Bone marrow (tissue), 2 donors: Measurements from ENCODE around the gene ZNF862.

Experiments
- DNase-seq, 2 donors: peaks; one replicate each; lab custom pipeline; 2025; lab: John Stamatoyannopoulos, UW

Gene ZNF862

GRCh38 chr7:149845257-149845980 is 7.2 kb downstream of the ZNF862 start:
- no peak for DNase-seq

- no peak for DNase-seq
Observed at GRCh38 chr7:149846021-149846420, 7.8 kb downstream of the ZNF862 start.

- no peak for DNase-seq
Observed at GRCh38 chr7:149846436-149847046, 8.4 kb downstream of the ZNF862 start.

- DNase-seq: no peak
Observed at GRCh38 chr7:149849174-149849573, 11.0 kb downstream of the ZNF862 start.

DNA sequence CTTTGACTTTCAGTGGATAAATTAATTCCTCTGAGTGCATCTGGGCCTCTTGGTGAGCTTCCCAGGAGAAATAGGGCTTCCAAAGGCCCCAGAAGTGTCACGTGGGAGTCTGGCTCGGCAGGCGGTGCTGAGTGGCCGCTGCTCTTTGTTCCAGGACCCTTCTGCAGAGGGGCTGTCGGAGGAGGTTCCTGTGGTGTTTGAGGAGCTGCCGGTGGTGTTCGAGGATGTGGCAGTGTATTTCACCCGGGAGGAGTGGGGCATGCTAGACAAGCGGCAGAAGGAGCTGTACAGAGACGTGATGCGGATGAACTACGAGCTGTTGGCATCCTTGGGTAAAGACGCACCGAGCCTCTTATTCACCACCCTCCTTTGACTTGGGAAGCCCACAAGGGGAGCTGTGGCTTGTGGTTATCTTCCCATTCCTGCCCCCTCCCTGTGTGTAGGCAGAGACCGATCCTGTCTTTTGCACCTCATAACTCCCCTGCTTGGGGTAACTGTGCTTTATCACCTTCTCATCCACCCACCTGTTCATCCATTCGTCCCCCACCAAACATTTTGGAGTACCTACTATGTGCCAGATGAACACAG is 11.9 kb downstream of the ZNF862 start:
- DNase-seq: no peak

DNA sequence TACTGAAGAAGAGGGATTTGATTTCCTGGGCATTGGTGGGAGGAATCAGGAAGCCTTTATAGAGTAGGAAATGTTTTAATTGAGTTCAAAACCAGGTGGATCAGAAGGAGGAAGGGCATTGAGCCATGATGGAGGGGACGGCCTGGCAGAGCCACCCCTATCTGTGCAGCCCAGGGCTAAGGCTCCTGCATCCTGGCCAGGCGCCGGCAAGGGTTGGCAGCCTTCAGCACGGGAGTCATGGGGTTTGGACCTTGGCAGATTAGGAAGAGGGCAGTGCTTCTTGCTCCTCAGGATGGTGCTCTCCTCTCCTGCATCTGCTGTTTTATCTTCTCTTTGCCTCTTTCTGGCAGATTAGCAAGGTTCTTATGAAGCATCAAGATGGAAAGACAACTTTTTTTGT is 12.5 kb downstream of the ZNF862 start:
- no peak for DNase-seq

DNA sequence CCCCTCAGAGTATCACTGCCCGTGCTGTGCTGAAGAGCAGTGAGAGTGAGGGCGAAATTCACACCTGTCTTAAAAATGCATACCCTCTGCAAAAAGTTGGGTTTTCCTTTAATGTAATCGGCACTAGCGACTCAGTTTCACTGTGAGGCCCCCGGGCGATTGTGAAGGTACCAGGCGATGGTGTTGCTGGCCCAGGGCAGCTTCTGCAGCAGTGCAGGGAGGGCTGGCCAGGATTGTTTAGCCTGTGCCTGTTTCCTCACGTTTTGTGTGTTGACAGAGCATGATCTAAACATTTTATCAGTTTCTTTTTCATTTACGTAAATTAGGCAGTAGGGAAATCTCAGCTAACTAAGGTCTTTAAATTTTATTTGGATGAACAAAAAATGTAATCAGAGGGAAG is 13.3 kb downstream of the ZNF862 start:
- DNase-seq: no peak

DNA sequence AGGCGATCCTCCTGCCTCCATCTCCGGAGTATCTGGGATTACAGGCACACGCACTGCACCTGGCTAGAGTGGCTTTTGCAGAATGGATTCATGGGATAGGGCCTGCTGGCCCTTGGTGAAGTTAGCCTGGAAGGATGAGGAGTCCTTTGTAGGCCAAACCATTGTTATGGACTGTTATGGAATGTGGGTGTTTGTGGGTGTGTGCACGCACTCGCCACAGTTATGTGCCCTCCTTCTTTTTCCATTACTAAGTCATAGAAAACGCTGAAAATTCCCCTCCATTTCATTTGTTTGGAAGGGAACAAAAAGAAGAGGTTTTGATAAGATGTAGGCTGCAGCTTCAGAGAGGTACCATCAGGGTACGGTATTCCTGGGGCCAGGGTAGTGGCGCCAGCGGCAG is 15.0 kb downstream of the ZNF862 start:
- no peak for DNase-seq

DNA sequence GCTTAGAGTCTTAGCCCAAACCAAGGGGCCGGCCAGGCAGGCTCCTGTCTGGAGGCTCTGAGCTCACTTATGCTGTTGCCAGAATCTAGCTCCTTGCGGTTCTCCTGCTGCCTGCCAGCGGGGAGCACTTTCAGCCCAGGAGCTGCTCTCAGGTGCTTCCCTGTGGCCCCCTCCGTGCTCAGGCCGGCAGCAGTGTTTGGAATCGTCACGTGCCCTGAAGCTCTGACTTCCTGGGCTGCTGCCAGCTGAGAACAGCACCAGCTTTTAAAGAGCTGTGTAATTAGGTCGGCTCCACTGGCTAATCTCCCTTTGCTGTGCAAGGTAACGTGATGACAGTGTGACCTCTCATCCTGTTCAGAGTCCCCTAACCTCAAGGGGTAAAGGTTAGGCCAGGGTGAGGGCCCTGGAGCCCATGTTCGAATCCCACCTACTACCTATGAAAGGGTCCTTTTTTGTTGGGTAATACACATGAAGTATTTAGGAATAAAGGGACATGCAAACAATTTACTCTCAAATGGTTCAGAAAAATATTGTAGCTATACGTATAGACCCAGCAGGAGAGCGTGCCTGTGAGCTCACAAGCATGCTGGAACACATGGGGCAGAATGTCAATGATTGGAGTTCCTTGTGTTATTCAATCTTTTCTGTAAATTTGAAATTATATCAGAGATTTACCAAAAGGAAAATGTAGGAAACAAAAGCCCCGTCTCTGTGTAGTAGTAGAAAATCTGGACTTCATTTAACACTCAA is 16.6 kb downstream of the ZNF862 start:
- no peak for DNase-seq

DNA sequence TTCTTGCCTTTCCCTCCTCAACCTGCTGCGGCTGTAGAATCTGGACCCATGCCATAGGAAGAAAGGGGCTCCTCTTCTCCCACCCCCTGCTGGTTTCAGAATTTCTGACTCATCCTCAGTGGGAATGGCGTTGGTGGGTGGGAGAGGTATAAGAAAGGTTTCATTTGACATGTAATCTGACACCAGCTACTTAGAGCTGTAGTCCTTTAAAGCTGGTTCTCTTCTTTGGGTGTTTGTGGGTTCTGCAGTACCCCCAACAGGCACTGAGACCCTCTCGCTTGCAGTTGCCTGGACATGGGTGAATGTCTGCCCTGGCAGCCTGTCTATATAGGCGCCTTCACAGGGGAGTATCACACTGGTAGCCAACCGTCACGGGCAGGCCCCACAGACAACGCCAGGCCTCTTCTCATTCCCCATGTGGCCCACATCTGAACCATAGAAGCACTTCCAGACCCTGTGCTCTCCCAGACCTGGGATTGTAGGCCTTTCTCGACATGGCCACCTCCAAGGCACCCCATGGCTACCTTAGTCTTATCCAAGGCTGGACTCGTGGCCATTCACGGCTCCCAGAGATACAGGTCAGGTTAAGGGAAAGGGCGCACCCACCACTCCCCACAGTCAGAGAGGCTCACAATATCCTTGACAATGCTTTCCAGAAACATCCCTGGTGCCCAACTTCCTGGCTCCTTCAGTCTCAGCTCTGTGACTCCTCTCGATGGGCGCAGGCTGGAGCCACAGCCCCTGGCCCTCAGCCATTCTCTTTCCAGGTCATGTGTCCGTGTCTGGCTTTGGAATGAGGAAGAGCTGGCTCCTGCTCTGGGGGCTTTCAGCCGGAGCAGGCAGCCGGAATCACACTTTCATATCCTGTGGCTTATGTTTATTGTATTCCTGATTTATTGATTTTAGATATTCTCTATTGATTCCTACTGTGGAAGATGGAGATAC is 17.5 kb downstream of the ZNF862 start:
- no peak for DNase-seq

DNA sequence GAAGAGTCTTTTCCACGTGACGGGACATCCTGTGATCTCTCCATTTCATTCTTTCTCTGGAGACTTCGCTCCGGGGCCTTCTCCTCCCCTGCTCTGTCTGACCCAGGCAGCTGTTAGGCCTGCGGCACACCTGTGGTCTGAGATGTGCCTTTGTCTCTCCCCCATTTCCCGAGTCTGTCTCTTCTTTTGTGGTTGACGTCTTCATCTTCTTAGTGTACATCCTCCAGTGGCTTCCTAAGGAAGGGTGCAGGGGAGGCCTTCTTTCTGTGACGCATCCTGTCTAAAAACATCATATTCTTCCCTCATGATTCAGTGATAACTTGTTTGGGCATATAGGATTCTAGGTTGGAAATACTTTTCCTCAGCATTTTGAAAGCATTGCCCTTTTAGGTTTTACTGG is 18.4 kb downstream of the ZNF862 start:
- no peak for DNase-seq

GRCh38 chr7:149859369-149859768 is 21.2 kb downstream of the ZNF862 start:
- no peak for DNase-seq

DNA sequence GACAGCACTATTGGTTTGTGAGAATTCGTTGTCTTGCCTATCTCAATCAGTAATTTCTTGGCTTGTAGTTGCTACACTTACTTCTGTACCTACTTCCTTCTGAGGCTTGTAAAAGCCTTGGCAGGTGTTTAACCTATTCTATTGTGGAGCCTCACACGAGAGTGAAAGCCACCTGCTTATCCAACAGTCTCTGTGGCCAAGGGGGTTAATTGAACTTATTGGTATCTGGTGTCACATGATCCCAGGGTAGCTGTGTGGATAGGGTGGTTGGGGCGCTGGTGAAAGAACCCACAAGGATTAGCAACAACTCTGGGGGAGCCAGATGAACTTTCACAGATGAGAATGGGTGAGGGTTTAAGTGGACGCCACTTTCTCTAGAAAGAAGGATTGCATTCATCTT is 21.7 kb downstream of the ZNF862 start:
- no peak for DNase-seq

- DNase-seq: no peak
Observed at GRCh38 chr7:149860821-149861727, 22.9 kb downstream of the ZNF862 start.

DNA sequence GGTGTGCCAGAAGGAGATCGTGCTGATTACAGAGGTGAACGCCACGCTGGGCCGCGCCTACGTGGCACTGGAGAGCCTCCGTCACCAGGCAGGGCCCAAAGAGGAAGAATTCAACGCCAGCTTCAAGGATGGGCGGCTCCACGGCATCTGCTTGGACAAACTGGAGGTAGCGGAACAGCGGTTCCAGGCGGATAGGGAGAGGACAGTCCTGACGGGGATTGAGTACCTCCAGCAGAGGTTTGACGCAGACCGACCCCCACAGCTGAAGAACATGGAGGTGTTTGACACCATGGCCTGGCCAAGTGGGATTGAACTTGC is 23.5 kb downstream of the ZNF862 start:
- no peak for DNase-seq

DNA sequence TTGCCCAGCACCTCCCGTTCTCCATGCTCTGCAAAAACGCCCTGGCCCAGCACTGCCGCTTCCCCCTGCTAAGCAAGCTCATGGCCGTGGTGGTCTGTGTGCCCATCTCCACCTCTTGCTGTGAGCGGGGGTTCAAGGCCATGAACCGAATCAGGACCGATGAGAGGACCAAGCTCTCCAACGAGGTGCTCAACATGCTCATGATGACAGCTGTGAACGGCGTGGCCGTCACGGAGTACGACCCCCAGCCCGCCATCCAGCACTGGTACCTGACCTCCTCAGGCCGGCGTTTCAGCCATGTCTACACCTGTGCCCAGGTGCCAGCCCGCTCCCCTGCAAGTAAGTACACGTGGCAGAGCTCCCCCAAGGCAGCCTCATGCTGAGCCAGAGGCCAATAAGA is 24.0 kb downstream of the ZNF862 start:
- no peak for DNase-seq

GRCh38 chr7:149863500-149863899 is 25.3 kb downstream of the ZNF862 start:
- no peak for DNase-seq

DNA sequence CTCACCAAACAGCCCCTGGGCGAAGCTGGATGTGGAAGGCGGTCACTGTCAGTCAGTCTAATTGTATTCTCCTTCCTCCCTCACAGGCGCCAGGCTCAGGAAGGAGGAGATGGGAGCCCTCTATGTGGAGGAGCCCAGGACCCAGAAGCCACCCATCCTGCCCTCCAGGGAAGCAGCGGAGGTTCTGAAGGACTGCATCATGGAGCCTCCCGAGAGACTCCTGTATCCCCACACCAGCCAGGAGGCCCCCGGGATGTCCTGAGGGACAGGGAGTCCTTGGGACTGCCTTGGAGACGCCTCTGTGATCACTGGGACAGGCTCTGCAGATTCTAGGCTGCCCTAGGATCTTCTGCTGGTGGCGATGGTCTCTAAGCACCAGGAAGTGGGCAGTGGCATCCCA is 25.8 kb downstream of the ZNF862 start:
- DNase-seq: no peak

DNA sequence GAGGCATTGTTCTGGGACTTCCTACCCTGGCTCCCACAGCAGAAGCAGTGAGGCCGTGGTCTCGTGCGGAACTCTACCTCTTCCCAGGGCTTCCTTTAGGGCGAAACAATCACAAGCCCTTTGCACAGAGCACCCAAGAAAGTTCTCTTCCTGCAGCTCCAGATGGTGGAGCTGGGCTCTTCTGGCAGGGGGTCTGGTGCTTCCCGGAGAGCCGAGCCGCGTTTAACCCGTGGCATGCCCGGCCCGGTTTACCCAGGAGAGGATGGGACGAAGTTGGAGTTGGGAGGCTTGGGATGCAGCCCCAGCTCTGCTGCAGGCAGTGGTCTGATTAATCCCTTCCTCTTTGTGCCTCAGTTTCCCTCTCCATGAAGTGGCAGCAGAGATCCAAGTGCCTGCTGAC is 26.6 kb downstream of the ZNF862 start:
- no peak for DNase-seq

DNA sequence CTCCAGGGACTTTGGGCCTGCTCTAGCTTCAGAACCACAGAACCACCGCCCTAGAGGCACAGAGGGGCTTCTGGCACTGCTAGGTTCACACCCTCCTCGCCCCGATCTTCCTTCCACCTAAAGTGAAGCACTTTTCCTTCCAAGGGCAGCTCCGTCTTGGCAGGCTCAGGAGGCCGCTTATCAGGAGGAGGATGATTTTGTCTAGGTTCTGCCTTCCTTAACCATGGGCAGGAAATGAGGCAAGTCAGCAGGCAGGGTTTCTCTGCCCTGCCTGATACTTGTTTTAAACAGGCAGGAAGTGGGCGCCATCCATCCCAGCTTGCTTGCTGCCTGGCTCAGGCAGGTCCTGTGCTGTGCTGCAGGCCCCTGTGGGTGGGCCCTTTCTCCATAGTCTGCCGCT is 27.3 kb downstream of the ZNF862 start:
- peak in 1 of 2 donors; percentile 42 for DNase-seq
